Prostate gland (tissue), 2 donors: ENCODE measurements around the gene MAGI2.

ENCODE experiments used
- POLR2A ChIP-seq: fragments of 450-650 bp; IDR thresholded peaks from one replicate; pipeline ENCODE4 v1.6.1; 2016; ENCODE audit warnings: antibody characterized with exemption, mild to moderate bottlenecking
- POLR2AphosphoS5 ChIP-seq: sonication (generic); formaldehyde crosslinking; IDR thresholded peaks from one replicate; pipeline ENCODE4 v1.6.1; 2017; ENCODE audit warnings: antibody characterized with exemption
- TF ChIP-seq, protein P1 (sequence below), 4 experiments: fragments of 200-600 bp in 2 of 4; fragments of 450-650 bp in 2 of 4; sonication (generic) in 2 of 4; IDR thresholded peaks; 1 replicate in 3 of 4; 2 replicates in 1 of 4; pipeline ENCODE4 v1.5.1; 2016 to 2019; ENCODE audit warnings: antibody characterized with exemption in 4 of 4, mild to moderate bottlenecking in 2 of 4, moderate library complexity in 2 of 4

DNA sequence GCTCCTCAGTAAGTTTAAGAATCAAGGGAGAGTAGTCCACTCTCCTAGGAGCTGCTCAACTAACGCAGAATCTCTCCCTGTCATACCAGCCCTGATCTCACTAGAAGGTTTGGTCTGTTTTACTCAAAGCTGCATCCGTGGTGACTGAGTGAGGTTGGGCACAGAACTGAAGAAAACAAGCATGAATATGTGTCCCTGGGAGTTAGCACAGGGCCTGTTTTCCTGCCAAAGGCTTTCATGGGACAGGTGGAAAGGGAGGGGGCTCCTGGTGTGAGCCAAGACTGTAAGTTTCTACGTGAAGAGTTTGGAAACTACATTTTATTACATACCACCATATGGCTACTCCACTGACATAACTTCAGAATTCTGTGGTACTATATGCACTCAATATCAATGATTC lies 705.9 kb downstream of the MAGI2 start:
- TF ChIP-seq POLR2A (no peak), POLR2AphosphoS5 (no peak)
- TF ChIP-seq, protein P1, sequence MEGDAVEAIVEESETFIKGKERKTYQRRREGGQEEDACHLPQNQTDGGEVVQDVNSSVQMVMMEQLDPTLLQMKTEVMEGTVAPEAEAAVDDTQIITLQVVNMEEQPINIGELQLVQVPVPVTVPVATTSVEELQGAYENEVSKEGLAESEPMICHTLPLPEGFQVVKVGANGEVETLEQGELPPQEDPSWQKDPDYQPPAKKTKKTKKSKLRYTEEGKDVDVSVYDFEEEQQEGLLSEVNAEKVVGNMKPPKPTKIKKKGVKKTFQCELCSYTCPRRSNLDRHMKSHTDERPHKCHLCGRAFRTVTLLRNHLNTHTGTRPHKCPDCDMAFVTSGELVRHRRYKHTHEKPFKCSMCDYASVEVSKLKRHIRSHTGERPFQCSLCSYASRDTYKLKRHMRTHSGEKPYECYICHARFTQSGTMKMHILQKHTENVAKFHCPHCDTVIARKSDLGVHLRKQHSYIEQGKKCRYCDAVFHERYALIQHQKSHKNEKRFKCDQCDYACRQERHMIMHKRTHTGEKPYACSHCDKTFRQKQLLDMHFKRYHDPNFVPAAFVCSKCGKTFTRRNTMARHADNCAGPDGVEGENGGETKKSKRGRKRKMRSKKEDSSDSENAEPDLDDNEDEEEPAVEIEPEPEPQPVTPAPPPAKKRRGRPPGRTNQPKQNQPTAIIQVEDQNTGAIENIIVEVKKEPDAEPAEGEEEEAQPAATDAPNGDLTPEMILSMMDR (IDR thresholded peaks at IDR 0.05): no peak
